CD4-positive, CD25-positive, alpha-beta regulatory T cell (primary cell): ENCODE measurements around the gene RPS6KL1. TPM values are rescaled to one million over a fixed set of nuclear protein-coding genes. Genes with fewer than 3 reads are reported as not detected.

Experiments
- ATAC-seq, 2 donors: fragments of 150-1000 bp; cut with Tn5 transposase; one replicate each; pipeline ENCODE4 v1.10.0; 2021; ENCODE audit warnings: low read depth in 2 of 2, moderate number of reproducible peaks in 2 of 2, moderate library complexity in 1 of 2
- DNase-seq, 3 donors: peaks; one replicate each; pipeline versions ENCODE4 v3.0.0 to v3.0.0-alpha.2; 2012 to 2022; ENCODE audit warnings: mixed read lengths in 1 of 3
- H3K27ac ChIP-seq: one replicate; pipeline ENCODE4 v1.7.0; 2013; ENCODE audit warnings: mild to moderate bottlenecking, low read length; ENCODE audit not compliant: insufficient read depth, poor library complexity, severe bottlenecking
- H3K27me3 ChIP-seq: one replicate; pipeline ENCODE4 v1.7.0; 2013; ENCODE audit warnings: low read length; ENCODE audit not compliant: control insufficient read depth, insufficient read depth
- H3K36me3 ChIP-seq: one replicate; pipeline ENCODE4 v1.7.0; 2013; ENCODE audit warnings: mild to moderate bottlenecking, low read length, moderate library complexity; ENCODE audit not compliant: control insufficient read depth, insufficient read depth
- H3K4me1 ChIP-seq: 2 replicates; pipeline ENCODE4 v1.7.0; 2013; ENCODE audit warnings: mild to moderate bottlenecking, low read length; ENCODE audit not compliant: insufficient read depth, control insufficient read depth, poor library complexity, severe bottlenecking
- H3K4me3 ChIP-seq: one replicate; pipeline ENCODE4 v1.7.0; 2013; ENCODE audit warnings: low read depth, mild to moderate bottlenecking, low read length, moderate library complexity
- H3K9me3 ChIP-seq, 2 experiments: 1 replicate in 1 of 2; 2 replicates in 1 of 2; pipeline ENCODE4 v1.7.0; 2013; ENCODE audit warnings: low read length in 2 of 2, mild to moderate bottlenecking in 1 of 2, moderate library complexity in 1 of 2; ENCODE audit not compliant: control insufficient read depth in 2 of 2
- H3K27ac Mint-ChIP-seq, 3 donors: one replicate each; pipeline ENCODE4 v1.8.0; 2020 to 2022; ENCODE audit warnings: mild to moderate bottlenecking in 3 of 3, mixed read lengths in 3 of 3, moderate library complexity in 2 of 3
- H3K27me3 Mint-ChIP-seq: one replicate; pipeline ENCODE4 v1.8.0; 2022; ENCODE audit warnings: mild to moderate bottlenecking, mixed read lengths
- H3K36me3 Mint-ChIP-seq: one replicate; pipeline ENCODE4 v1.8.0; 2020; ENCODE audit warnings: mixed read lengths
- H3K4me1 Mint-ChIP-seq, 4 donors: one replicate each; pipeline ENCODE4 v1.8.0; 2020 to 2022; ENCODE audit warnings: mixed read lengths in 4 of 4, mild to moderate bottlenecking in 1 of 4
- H3K4me3 Mint-ChIP-seq, 4 donors: one replicate each; pipeline ENCODE4 v1.8.0; 2020 to 2022; ENCODE audit warnings: mild to moderate bottlenecking in 4 of 4, mixed read lengths in 4 of 4, moderate library complexity in 3 of 4
- H3K9me3 Mint-ChIP-seq, 7 donors: one replicate each; pipeline ENCODE4 v1.8.0; 2020 to 2022; ENCODE audit warnings: mixed read lengths in 7 of 7, mild to moderate bottlenecking in 3 of 7, moderate library complexity in 2 of 7
- polyA plus RNA-seq, 4 donors: library from polyadenylated mRNA; unstranded; fragments of 300-500 nt; fragmentation: Illumina TruSeq; gene quantifications; one replicate each; pipeline ENCODE4 v1.2.3, GENCODE V29; 2021
- total RNA-seq: library from RNA; stranded (reverse); gene quantifications from one replicate; pipeline ENCODE4 v1.2.3, GENCODE V29; 2022

The RPS6KL1 gene
- total and polyA plus RNA-seq, 5 donors from 2014 or later = 0.27 to 4.5 (median 2.2) TPM

GRCh38 chr14:74875941-74876913 is 46.8 kb downstream of the RPS6KL1 start, which contains the start of gene PROX2:
PROX2 (minus strand) TSS chr14:74876145; CDS start chr14:74863834, 12,311 bp downstream.
- Histone ChIP-seq H3K4me1 (peaks cover 9% of the 10 kb centered on the region), H3K27me3 (no peaks in the 10 kb centered on the region), H3K36me3 (no peaks in the 10 kb centered on the region), H3K27ac (no peak within 1 kb of the TSS), H3K9me3 (no peaks in the 10 kb centered on the region), H3K4me3 (peak within 1 kb of the TSS; percentile 19)
- Mint-ChIP-seq H3K4me3 (peak within 1 kb of the TSS in 3 of 4 donors; percentile 3 to 65 (median 30)), H3K27me3 (peaks cover 4% of the 10 kb centered on the region), H3K4me1 (peaks cover 0 to 32% (median 21%) of the 10 kb centered on the region in 4 donors), H3K27ac (peak within 1 kb of the TSS; percentile 66 to 91 (median 77)), H3K9me3 (no peaks in the 10 kb centered on the region), H3K36me3 (no peaks in the 10 kb centered on the region)
- DNase-seq = peak in 2 of 3 donors; percentile 5 to 16
- peak; percentile 28 to 56 for ATAC-seq

GRCh38 chr14:74875204-74875603 is 47.9 kb downstream of the RPS6KL1 start:
- no peak overlapping the region for H3K4me3 ChIP-seq
- no peaks in the 10 kb centered on the region for H3K9me3 Mint-ChIP-seq
- ATAC-seq = no peak
- H3K4me1 Mint-ChIP-seq = peaks cover 0 to 23% (median 16%) of the 10 kb centered on the region in 4 donors
- no peaks in the 10 kb centered on the region for H3K9me3 ChIP-seq
- H3K36me3 Mint-ChIP-seq = no peaks in the 10 kb centered on the region
- H3K27me3 Mint-ChIP-seq = peaks cover 4% of the 10 kb centered on the region
- H3K36me3 ChIP-seq = no peaks in the 10 kb centered on the region
- no peak for DNase-seq
- peak overlapping the region in 1 of 4 donors; percentile 21 for H3K4me3 Mint-ChIP-seq
- no peaks in the 10 kb centered on the region for H3K4me1 ChIP-seq
- H3K27ac Mint-ChIP-seq = no peak overlapping the region
- no peak overlapping the region for H3K27ac ChIP-seq
- no peaks in the 10 kb centered on the region for H3K27me3 ChIP-seq

GRCh38 chr14:74871819-74872218 is 51.2 kb downstream of the RPS6KL1 start:
- Mint-ChIP-seq H3K27ac (no peak overlapping the region), H3K9me3 (no peaks in the 10 kb centered on the region), H3K36me3 (no peaks in the 10 kb centered on the region), H3K4me1 (peaks cover 8 to 32% (median 20%) of the 10 kb centered on the region in 4 donors), H3K4me3 (no peak overlapping the region), H3K27me3 (peaks cover 4% of the 10 kb centered on the region)
- Histone ChIP-seq H3K4me3 (no peak overlapping the region), H3K27ac (no peak overlapping the region), H3K4me1 (peaks cover 12% of the 10 kb centered on the region), H3K36me3 (no peaks in the 10 kb centered on the region), H3K9me3 (no peaks in the 10 kb centered on the region), H3K27me3 (no peaks in the 10 kb centered on the region)
- DNase-seq = no peak
- no peak for ATAC-seq

GRCh38 chr14:74868739-74869138 is 54.3 kb downstream of the RPS6KL1 start:
- no peaks in the 10 kb centered on the region for H3K9me3 ChIP-seq
- Mint-ChIP-seq H3K4me3 (no peak overlapping the region), H3K27ac (no peak overlapping the region), H3K4me1 (peaks cover 12 to 27% (median 18%) of the 10 kb centered on the region in 4 donors), H3K9me3 (no peaks in the 10 kb centered on the region), H3K27me3 (peaks cover 4% of the 10 kb centered on the region), H3K36me3 (no peaks in the 10 kb centered on the region)
- no peak overlapping the region for H3K4me3 ChIP-seq
- DNase-seq (no peak), ATAC-seq (no peak)
- H3K27ac ChIP-seq = no peak overlapping the region
- no peaks in the 10 kb centered on the region for H3K27me3 ChIP-seq
- H3K36me3 ChIP-seq = no peaks in the 10 kb centered on the region
- H3K4me1 ChIP-seq = peaks cover 13% of the 10 kb centered on the region

GRCh38 chr14:74867673-74868072 is 55.4 kb downstream of the RPS6KL1 start:
- Histone ChIP-seq H3K9me3 (no peaks in the 10 kb centered on the region), H3K4me3 (peak overlapping the region; percentile 38), H3K27ac (no peak overlapping the region), H3K4me1 (peaks cover 13% of the 10 kb centered on the region), H3K27me3 (no peaks in the 10 kb centered on the region), H3K36me3 (no peaks in the 10 kb centered on the region)
- Mint-ChIP-seq H3K36me3 (no peaks in the 10 kb centered on the region), H3K9me3 (no peaks in the 10 kb centered on the region), H3K27ac (peak overlapping the region; percentile 7 to 37 (median 7)), H3K27me3 (peaks cover 3% of the 10 kb centered on the region), H3K4me3 (peak overlapping the region in 2 of 4 donors; percentile 23 to 64), H3K4me1 (peaks cover 12 to 27% (median 18%) of the 10 kb centered on the region in 4 donors)
- DNase-seq (peak in 2 of 3 donors; percentile 29 to 62), ATAC-seq (peak; percentile 64 to 73)

- Histone ChIP-seq H3K36me3 (no peaks in the 10 kb centered on the region), H3K27ac (no peak overlapping the region), H3K9me3 (no peaks in the 10 kb centered on the region), H3K27me3 (no peaks in the 10 kb centered on the region), H3K4me1 (peaks cover 13% of the 10 kb centered on the region), H3K4me3 (peak overlapping the region; percentile 4)
- Mint-ChIP-seq H3K36me3 (no peaks in the 10 kb centered on the region), H3K4me3 (peak overlapping the region in 2 of 4 donors; percentile 23 to 64), H3K4me1 (peaks cover 12 to 27% (median 18%) of the 10 kb centered on the region in 4 donors), H3K27me3 (no peaks in the 10 kb centered on the region), H3K27ac (peak overlapping the region; percentile 7 to 95 (median 37)), H3K9me3 (no peaks in the 10 kb centered on the region)
- peak; percentile 33 to 35 for ATAC-seq
- no peak for DNase-seq
Measured at GRCh38 chr14:74866708-74867389, 56.2 kb downstream of the RPS6KL1 start.

- Histone ChIP-seq H3K27me3 (no peaks in the 10 kb centered on the region), H3K9me3 (no peaks in the 10 kb centered on the region), H3K4me3 (no peak overlapping the region), H3K27ac (no peak overlapping the region), H3K4me1 (peaks cover 19% of the 10 kb centered on the region), H3K36me3 (no peaks in the 10 kb centered on the region)
- Mint-ChIP-seq H3K4me1 (peaks cover 12 to 31% (median 20%) of the 10 kb centered on the region in 4 donors), H3K36me3 (no peaks in the 10 kb centered on the region), H3K9me3 (no peaks in the 10 kb centered on the region), H3K27ac (peak overlapping the region in 1 of 3 donors; percentile 72), H3K27me3 (no peaks in the 10 kb centered on the region), H3K4me3 (no peak overlapping the region)
- ATAC-seq (no peak), DNase-seq (no peak)
Measured at GRCh38 chr14:74865156-74865555, 57.9 kb downstream of the RPS6KL1 start.
